Measurements from ENCODE around the gene OR2A5.
A peak's percentile ranks its signal among the peaks of the same experiment; 100 is the strongest.
"Not testable (repeated sequence)": the region's sequence is repeated elsewhere in the genome, so short reads cannot be mapped to it uniquely, and the experiment has no call there.

Gene OR2A5

DNA sequence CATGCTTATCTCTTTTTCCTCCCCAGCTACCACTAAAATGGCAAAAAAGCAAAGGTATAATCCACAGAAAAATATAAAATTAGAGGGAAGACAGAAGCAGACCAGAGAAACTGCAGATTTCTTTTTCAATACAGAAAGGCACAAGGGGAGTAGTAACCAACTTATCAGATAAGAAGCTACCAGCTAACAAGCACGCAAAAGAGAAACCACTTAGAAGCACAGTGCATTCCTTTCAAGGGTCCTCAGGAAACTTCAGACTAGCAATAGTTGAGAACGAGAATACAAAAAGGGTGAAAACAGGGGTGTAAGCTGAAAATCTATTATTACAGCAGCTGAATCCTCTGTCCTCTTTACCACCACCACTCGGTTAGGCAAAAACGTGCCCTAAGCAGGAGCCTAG lies 9.9 kb upstream of the OR2A5 start:
- Histone ChIP-seq H3F3A (ENCODE audit: low read depth) (no peaks in the 10 kb centered on the region), H3K4me2 (ENCODE audit: low read depth, low read length, poor library complexity, severe bottlenecking) (no peak overlapping the region), H4K20me1 (ENCODE audit: insufficient read depth, low read length, poor library complexity, severe bottlenecking) (no peaks in the 10 kb centered on the region), H3K4me3 (ENCODE audit: low read length, poor library complexity, severe bottlenecking) (no peak overlapping the region), H3K79me2 (ENCODE audit: insufficient read depth, low read length) (no peaks in the 10 kb centered on the region), H3K9me3 (ENCODE audit: insufficient read depth, low read depth, low read length) (no peaks in the 10 kb centered on the region), H3K9me2 (replicated peaks; ENCODE audit: low read depth, low read length) (no peaks in the 10 kb centered on the region), H3K36me3 (ENCODE audit: insufficient read depth, low read length) (no peaks in the 10 kb centered on the region), H2AFZ (ENCODE audit: low read length) (0 out of 2 replicates have a peak overlapping the region, but pooled peaks have one; percentile 2), H3K27me3 (ENCODE audit: insufficient read depth, low read length, poor library complexity, severe bottlenecking) (no peaks in the 10 kb centered on the region), H3K9ac (ENCODE audit: low read depth, low read length, poor library complexity, severe bottlenecking) (no peak overlapping the region), H3K4me1 (ENCODE audit: insufficient read depth, low read length, poor library complexity, severe bottlenecking) (no peaks in the 10 kb centered on the region)
- TF ChIP-seq EZH2phosphoT487 (IDR thresholded peaks at IDR 0.05; ENCODE audit: borderline replicate concordance) (no peak), CTCF (conservative IDR thresholded peaks at IDR 0.05; ENCODE audit: low read length) (no peak)

DNA sequence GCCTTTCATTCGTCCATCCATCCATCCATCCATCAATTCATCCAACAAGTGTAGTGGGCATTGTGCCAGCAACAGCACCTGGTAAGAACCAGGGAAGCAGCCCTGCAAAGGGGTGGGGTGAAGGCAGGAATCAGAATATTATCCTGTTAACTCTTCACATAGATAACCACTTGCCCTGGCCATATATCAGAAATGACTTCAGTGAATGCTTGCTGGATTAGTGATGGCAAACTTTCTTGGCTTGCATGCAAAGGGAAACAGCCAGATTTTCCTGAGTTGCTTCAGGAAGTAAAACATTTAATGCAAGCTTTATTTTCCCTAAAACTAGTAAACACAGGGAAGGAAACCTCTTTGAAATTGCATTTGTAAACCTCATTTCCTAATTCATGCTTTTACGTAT lies 743 bp downstream of the OR2A5 start:
- Histone ChIP-seq H2AFZ (ENCODE audit: low read length) (no peak overlapping the region), H3K4me3 (ENCODE audit: low read length, poor library complexity, severe bottlenecking) (no peak overlapping the region), H3K27me3 (ENCODE audit: insufficient read depth, low read length, poor library complexity, severe bottlenecking) (no peaks in the 10 kb centered on the region), H3K9me3 (ENCODE audit: insufficient read depth, low read depth, low read length) (no peaks in the 10 kb centered on the region), H4K20me1 (ENCODE audit: insufficient read depth, low read length, poor library complexity, severe bottlenecking) (no peaks in the 10 kb centered on the region), H3F3A (ENCODE audit: low read depth) (no peaks in the 10 kb centered on the region), H3K36me3 (ENCODE audit: insufficient read depth, low read length) (no peaks in the 10 kb centered on the region), H3K79me2 (ENCODE audit: insufficient read depth, low read length) (no peaks in the 10 kb centered on the region), H3K9me2 (replicated peaks; ENCODE audit: low read depth, low read length) (no peaks in the 10 kb centered on the region), H3K4me1 (ENCODE audit: insufficient read depth, low read length, poor library complexity, severe bottlenecking) (no peaks in the 10 kb centered on the region), H3K4me2 (ENCODE audit: low read depth, low read length, poor library complexity, severe bottlenecking) (no peak overlapping the region), H3K9ac (ENCODE audit: low read depth, low read length, poor library complexity, severe bottlenecking) (no peak overlapping the region)
- TF ChIP-seq CTCF (conservative IDR thresholded peaks at IDR 0.05; ENCODE audit: low read length) (no peak), EZH2phosphoT487 (IDR thresholded peaks at IDR 0.05; ENCODE audit: borderline replicate concordance) (no peak)

- TF ChIP-seq EZH2phosphoT487 (IDR thresholded peaks at IDR 0.05; ENCODE audit: borderline replicate concordance) (no peak), CTCF (conservative IDR thresholded peaks at IDR 0.05; ENCODE audit: low read length) (no peak)
- Histone ChIP-seq H3F3A (ENCODE audit: low read depth) (no peaks in the 10 kb centered on the region), H3K27me3 (ENCODE audit: insufficient read depth, low read length, poor library complexity, severe bottlenecking) (no peaks in the 10 kb centered on the region), H4K20me1 (ENCODE audit: insufficient read depth, low read length, poor library complexity, severe bottlenecking) (no peaks in the 10 kb centered on the region), H3K9me3 (ENCODE audit: insufficient read depth, low read depth, low read length) (no peaks in the 10 kb centered on the region), H3K9ac (ENCODE audit: low read depth, low read length, poor library complexity, severe bottlenecking) (no peak overlapping the region), H3K79me2 (ENCODE audit: insufficient read depth, low read length) (no peaks in the 10 kb centered on the region), H3K4me2 (ENCODE audit: low read depth, low read length, poor library complexity, severe bottlenecking) (no peak overlapping the region), H3K4me1 (ENCODE audit: insufficient read depth, low read length, poor library complexity, severe bottlenecking) (no peaks in the 10 kb centered on the region), H3K36me3 (ENCODE audit: insufficient read depth, low read length) (no peaks in the 10 kb centered on the region), H2AFZ (ENCODE audit: low read length) (no peak overlapping the region), H3K9me2 (replicated peaks; ENCODE audit: low read depth, low read length) (no peaks in the 10 kb centered on the region), H3K4me3 (ENCODE audit: low read length, poor library complexity, severe bottlenecking) (no peak overlapping the region)
Observed at GRCh38 chr7:144050093-144050492, 1.3 kb downstream of the OR2A5 start.

DNA sequence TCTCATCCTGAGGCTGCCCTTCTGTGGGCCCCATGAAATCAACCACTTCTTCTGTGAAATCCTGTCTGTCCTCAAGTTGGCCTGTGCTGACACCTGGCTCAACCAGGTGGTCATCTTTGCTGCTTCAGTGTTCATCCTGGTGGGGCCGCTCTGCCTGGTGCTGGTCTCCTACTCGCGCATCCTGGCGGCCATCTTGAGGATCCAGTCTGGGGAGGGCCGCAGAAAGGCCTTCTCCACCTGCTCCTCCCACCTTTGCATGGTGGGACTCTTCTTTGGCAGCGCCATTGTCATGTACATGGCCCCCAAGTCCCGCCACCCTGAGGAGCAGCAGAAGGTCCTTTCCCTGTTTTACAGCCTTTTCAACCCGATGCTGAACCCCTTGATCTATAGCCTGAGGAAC lies 2.1 kb downstream of the OR2A5 start:
- not testable (repeated sequence) for H3K4me3 ChIP-seq (ENCODE audit: low read length, poor library complexity, severe bottlenecking); H3K9ac ChIP-seq (ENCODE audit: low read depth, low read length, poor library complexity, severe bottlenecking); H3K9me2 ChIP-seq (replicated peaks; ENCODE audit: low read depth, low read length); H3K36me3 ChIP-seq (ENCODE audit: insufficient read depth, low read length); H3K4me2 ChIP-seq (ENCODE audit: low read depth, low read length, poor library complexity, severe bottlenecking); H4K20me1 ChIP-seq (ENCODE audit: insufficient read depth, low read length, poor library complexity, severe bottlenecking); H3K9me3 ChIP-seq (ENCODE audit: insufficient read depth, low read depth, low read length); H2AFZ ChIP-seq (ENCODE audit: low read length); H3K79me2 ChIP-seq (ENCODE audit: insufficient read depth, low read length); H3F3A ChIP-seq (ENCODE audit: low read depth); H3K27me3 ChIP-seq (ENCODE audit: insufficient read depth, low read length, poor library complexity, severe bottlenecking); H3K4me1 ChIP-seq (ENCODE audit: insufficient read depth, low read length, poor library complexity, severe bottlenecking)

All from Loucy (cell line).